ENCODE data around the gene CTDP1. TPM values are rescaled to one million over a fixed set of nuclear protein-coding genes. Genes with fewer than 3 reads are reported as not detected.

The CTDP1 gene
- total RNA-seq, 1 experiment from 2014 or later = 16.1 TPM

DNA sequence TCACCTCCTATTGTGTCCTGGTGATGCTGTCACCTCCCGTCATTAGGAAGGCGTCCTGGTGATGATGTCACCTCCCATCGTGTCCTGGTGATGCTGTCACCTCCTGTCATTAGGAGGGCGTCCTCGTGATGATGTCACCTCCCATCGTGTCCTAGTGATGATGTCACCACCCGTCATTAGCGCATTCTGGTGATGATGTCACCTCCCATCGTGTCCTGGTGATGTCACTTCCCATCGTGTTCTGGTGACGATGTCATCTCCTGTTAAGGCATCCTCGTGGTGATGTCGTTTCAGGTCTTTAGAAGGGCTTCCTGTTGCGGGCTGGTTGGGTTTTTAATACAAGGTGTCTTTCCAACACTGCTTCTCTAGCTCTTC lies 40.7 kb downstream of the CTDP1 start:
- no peak for DNase-seq
- H3K4me3 Mint-ChIP-seq (ENCODE audit: unreplicated experiment) = no peak overlapping the region

DNA sequence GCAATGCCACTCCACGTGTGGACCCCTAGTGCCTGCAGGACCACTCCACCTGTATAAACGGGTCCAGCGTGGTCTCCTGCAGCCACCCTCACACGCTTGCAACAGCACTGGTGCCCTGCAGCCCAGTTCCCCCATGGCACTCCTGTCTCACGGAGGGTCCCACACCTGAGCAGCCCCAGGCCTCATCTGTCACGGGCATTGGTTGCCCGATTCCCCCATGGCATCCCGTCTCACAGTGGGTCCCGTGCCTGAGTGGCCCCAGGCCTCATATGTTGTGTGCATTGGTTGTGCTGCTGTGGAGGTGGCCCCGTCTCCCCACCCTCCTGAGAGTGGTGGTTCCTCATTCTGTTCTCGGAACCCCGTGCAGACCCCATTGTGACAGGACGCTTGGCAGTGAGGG lies 43.4 kb downstream of the CTDP1 start:
- Mint-ChIP-seq H3K4me3 (ENCODE audit: unreplicated experiment) (no peak overlapping the region), H3K36me3 (ENCODE audit: insufficient read depth, unreplicated experiment) (peaks cover 46% of the 10 kb centered on the region), H3K9me3 (ENCODE audit: unreplicated experiment) (no peaks in the 10 kb centered on the region), H3K27ac (ENCODE audit: unreplicated experiment) (no peak overlapping the region), H3K4me1 (ENCODE audit: low read depth, unreplicated experiment) (no peaks in the 10 kb centered on the region), H3K27me3 (ENCODE audit: insufficient read depth, unreplicated experiment) (no peaks in the 10 kb centered on the region)
- DNase-seq = no peak
- Histone ChIP-seq H3K4me1 (no peaks in the 10 kb centered on the region), H3K27me3 (replicated peaks; ENCODE audit: control insufficient read depth, insufficient read depth, low read length) (no peaks in the 10 kb centered on the region), H3K4me3 (ENCODE audit: low read depth, low read length) (no peak overlapping the region), H3K9me3 (no peaks in the 10 kb centered on the region), H3K36me3 (ENCODE audit: control insufficient read depth, insufficient read depth, low read length) (no peaks in the 10 kb centered on the region)
- ChIA-PET POLR2A (no interaction called here), CTCF (no interaction called here)
- TF ChIP-seq, protein P1, sequence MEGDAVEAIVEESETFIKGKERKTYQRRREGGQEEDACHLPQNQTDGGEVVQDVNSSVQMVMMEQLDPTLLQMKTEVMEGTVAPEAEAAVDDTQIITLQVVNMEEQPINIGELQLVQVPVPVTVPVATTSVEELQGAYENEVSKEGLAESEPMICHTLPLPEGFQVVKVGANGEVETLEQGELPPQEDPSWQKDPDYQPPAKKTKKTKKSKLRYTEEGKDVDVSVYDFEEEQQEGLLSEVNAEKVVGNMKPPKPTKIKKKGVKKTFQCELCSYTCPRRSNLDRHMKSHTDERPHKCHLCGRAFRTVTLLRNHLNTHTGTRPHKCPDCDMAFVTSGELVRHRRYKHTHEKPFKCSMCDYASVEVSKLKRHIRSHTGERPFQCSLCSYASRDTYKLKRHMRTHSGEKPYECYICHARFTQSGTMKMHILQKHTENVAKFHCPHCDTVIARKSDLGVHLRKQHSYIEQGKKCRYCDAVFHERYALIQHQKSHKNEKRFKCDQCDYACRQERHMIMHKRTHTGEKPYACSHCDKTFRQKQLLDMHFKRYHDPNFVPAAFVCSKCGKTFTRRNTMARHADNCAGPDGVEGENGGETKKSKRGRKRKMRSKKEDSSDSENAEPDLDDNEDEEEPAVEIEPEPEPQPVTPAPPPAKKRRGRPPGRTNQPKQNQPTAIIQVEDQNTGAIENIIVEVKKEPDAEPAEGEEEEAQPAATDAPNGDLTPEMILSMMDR (IDR thresholded peaks at IDR 0.05; ENCODE audit: insufficient read depth in 1 of 2, low read depth in 1 of 2, low read length in 1 of 2, severe bottlenecking in 1 of 2, unreplicated experiment in 1 of 2) = no peak
- BruUV-seq (replicated peaks) = no TSS peak
- intact Hi-C loops (cut with micrococcal nuclease; ENCODE audit: unreplicated experiment) = no loop called here

More for the DNA sequence above, 40.7 kb downstream of the CTDP1 start:
- CTCF ChIA-PET = no interaction called here
- no TSS peak for BruUV-seq (replicated peaks)
- Histone ChIP-seq H3K4me1 (no peaks in the 10 kb centered on the region), H3K9me3 (no peaks in the 10 kb centered on the region), H3K4me3 (ENCODE audit: low read depth, low read length) (no peak overlapping the region), H3K27me3 (replicated peaks; ENCODE audit: control insufficient read depth, insufficient read depth, low read length) (no peaks in the 10 kb centered on the region), H3K36me3 (ENCODE audit: control insufficient read depth, insufficient read depth, low read length) (no peaks in the 10 kb centered on the region)
- Mint-ChIP-seq H3K4me1 (ENCODE audit: low read depth, unreplicated experiment) (no peaks in the 10 kb centered on the region), H3K27me3 (ENCODE audit: insufficient read depth, unreplicated experiment) (no peaks in the 10 kb centered on the region), H3K36me3 (ENCODE audit: insufficient read depth, unreplicated experiment) (peaks cover 33% of the 10 kb centered on the region), H3K9me3 (ENCODE audit: unreplicated experiment) (no peaks in the 10 kb centered on the region), H3K27ac (ENCODE audit: unreplicated experiment) (no peak overlapping the region)
- TF ChIP-seq, protein P1 (IDR thresholded peaks at IDR 0.05; ENCODE audit: insufficient read depth in 1 of 2, low read depth in 1 of 2, low read length in 1 of 2, severe bottlenecking in 1 of 2, unreplicated experiment in 1 of 2) = no peak
- intact Hi-C loops (cut with micrococcal nuclease; ENCODE audit: unreplicated experiment) = no loop called here
- POLR2A ChIA-PET = no interaction called here

DNA sequence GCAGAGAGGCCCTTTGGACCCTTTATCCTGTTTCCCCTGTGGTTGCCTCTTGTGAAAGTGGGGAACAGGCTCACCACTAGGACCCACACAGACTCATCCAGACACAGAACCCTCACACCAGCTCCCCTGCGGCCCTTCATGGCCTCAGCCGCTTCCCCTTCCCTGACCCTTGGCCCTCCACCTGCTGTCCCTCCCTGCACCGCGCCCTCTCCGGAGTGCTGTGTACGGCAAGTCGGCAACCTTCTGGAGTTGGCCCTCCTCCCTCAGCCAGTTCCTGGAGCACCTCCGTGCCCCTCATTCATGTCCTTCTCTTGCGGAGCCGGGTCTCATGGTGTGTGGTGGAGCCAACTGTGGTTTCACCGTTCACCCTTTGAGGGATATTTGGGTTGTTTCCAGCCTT lies 44.0 kb downstream of the CTDP1 start:
- Histone ChIP-seq H3K4me3 (ENCODE audit: low read depth, low read length) (no peak overlapping the region), H3K36me3 (ENCODE audit: control insufficient read depth, insufficient read depth, low read length) (no peaks in the 10 kb centered on the region), H3K27me3 (replicated peaks; ENCODE audit: control insufficient read depth, insufficient read depth, low read length) (no peaks in the 10 kb centered on the region), H3K9me3 (no peaks in the 10 kb centered on the region), H3K4me1 (no peaks in the 10 kb centered on the region)
- no peak for DNase-seq
- CTCF ChIA-PET = interaction anchor here (0.7 kb wide), 1 partner anchor 40 kb away, joined by 3 read pairs; no protein-coding TSS in a partner anchor
- TF ChIP-seq, protein P1 (IDR thresholded peaks at IDR 0.05; ENCODE audit: insufficient read depth in 1 of 2, low read depth in 1 of 2, low read length in 1 of 2, severe bottlenecking in 1 of 2, unreplicated experiment in 1 of 2) = no peak
- Mint-ChIP-seq H3K27me3 (ENCODE audit: insufficient read depth, unreplicated experiment) (no peaks in the 10 kb centered on the region), H3K4me3 (ENCODE audit: unreplicated experiment) (no peak overlapping the region), H3K36me3 (ENCODE audit: insufficient read depth, unreplicated experiment) (peaks cover 41% of the 10 kb centered on the region), H3K9me3 (ENCODE audit: unreplicated experiment) (no peaks in the 10 kb centered on the region), H3K4me1 (ENCODE audit: low read depth, unreplicated experiment) (no peaks in the 10 kb centered on the region), H3K27ac (ENCODE audit: unreplicated experiment) (no peak overlapping the region)
- POLR2A ChIA-PET = no interaction called here
- intact Hi-C loops (cut with micrococcal nuclease; ENCODE audit: unreplicated experiment) = no loop called here
- no TSS peak for BruUV-seq (replicated peaks)
